ENCODE measurements around the gene NCAPG.

Gene NCAPG

DNA sequence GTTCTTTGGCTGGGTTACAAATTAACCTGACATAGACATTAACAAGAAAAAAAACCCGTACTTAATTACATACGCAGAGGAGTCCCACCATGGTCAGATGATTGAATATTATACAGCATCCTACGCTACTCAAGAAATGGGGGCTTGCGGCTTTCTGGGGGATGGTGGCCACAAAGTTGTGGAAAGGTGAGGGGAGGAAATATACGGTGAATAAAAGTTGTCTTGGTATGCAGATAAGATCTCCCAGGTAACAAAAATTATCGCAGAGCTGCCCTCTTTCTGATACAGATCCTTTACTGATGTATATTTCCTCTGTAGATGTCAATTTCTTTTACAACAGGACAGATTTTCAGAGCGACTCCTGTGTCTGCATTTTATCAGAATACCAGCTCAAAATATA is 1.1 kb upstream of the NCAPG start:
- peak overlapping the region; percentile 82 for H3K4me3 ChIP-seq (replicated peaks; ENCODE audit: insufficient read depth, low read length)
- H3K27ac ChIP-seq (replicated peaks) = peak overlapping the region; percentile 99
- TF ChIP-seq, protein P1, sequence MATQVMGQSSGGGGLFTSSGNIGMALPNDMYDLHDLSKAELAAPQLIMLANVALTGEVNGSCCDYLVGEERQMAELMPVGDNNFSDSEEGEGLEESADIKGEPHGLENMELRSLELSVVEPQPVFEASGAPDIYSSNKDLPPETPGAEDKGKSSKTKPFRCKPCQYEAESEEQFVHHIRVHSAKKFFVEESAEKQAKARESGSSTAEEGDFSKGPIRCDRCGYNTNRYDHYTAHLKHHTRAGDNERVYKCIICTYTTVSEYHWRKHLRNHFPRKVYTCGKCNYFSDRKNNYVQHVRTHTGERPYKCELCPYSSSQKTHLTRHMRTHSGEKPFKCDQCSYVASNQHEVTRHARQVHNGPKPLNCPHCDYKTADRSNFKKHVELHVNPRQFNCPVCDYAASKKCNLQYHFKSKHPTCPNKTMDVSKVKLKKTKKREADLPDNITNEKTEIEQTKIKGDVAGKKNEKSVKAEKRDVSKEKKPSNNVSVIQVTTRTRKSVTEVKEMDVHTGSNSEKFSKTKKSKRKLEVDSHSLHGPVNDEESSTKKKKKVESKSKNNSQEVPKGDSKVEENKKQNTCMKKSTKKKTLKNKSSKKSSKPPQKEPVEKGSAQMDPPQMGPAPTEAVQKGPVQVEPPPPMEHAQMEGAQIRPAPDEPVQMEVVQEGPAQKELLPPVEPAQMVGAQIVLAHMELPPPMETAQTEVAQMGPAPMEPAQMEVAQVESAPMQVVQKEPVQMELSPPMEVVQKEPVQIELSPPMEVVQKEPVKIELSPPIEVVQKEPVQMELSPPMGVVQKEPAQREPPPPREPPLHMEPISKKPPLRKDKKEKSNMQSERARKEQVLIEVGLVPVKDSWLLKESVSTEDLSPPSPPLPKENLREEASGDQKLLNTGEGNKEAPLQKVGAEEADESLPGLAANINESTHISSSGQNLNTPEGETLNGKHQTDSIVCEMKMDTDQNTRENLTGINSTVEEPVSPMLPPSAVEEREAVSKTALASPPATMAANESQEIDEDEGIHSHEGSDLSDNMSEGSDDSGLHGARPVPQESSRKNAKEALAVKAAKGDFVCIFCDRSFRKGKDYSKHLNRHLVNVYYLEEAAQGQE (IDR thresholded peaks at IDR 0.05; ENCODE audit: insufficient replicate concordance, low read depth) = no peak
- TF ChIP-seq SPI1 (IDR thresholded peaks at IDR 0.05; ENCODE audit: borderline replicate concordance, low read depth) = no peak
- TF ChIP-seq, protein P2, sequence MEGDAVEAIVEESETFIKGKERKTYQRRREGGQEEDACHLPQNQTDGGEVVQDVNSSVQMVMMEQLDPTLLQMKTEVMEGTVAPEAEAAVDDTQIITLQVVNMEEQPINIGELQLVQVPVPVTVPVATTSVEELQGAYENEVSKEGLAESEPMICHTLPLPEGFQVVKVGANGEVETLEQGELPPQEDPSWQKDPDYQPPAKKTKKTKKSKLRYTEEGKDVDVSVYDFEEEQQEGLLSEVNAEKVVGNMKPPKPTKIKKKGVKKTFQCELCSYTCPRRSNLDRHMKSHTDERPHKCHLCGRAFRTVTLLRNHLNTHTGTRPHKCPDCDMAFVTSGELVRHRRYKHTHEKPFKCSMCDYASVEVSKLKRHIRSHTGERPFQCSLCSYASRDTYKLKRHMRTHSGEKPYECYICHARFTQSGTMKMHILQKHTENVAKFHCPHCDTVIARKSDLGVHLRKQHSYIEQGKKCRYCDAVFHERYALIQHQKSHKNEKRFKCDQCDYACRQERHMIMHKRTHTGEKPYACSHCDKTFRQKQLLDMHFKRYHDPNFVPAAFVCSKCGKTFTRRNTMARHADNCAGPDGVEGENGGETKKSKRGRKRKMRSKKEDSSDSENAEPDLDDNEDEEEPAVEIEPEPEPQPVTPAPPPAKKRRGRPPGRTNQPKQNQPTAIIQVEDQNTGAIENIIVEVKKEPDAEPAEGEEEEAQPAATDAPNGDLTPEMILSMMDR (IDR thresholded peaks at IDR 0.05; ENCODE audit: insufficient read depth, low read length) = no peak
- TF ChIP-seq POLR2AphosphoS5 (IDR thresholded peaks at IDR 0.05; ENCODE audit: low read depth) = no peak
- no peak for TF ChIP-seq GABPA (IDR thresholded peaks at IDR 0.05; ENCODE audit: low read depth)
- H3K27me3 ChIP-seq (ENCODE audit: insufficient read depth, poor library complexity, severe bottlenecking) = no peaks in the 10 kb centered on the region
- no peak for DNase-seq (ENCODE audit: low read depth in 1 of 2, low spot score in 1 of 2)

DNA sequence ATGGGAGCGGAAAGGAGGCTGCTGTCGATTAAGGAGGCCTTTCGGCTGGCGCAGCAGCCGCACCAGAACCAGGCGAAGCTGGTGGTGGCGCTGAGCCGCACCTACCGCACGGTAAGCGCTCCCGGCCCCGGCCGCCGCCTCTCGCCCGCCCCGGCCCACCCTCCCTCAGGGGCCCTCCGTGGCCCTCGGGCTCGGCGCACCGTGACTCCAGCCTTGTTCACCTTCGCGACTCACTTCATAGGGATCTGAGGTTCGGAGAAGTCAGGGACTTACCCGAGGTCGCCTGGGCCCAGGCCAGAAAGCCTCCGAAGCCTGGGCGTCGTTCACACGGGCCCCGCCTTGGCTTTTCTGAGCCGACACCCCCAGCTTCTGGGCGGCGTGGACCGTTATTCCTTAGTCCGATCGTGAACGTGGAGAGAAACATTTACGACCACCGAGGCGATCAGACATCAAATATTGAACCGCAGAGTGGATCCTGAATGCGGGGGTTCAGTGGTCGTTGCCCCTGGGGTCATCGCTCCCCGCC is 362 bp downstream of the NCAPG start:
- TF ChIP-seq, protein P2 (IDR thresholded peaks at IDR 0.05; ENCODE audit: insufficient read depth, low read length) = no peak
- TF ChIP-seq, protein P1 (IDR thresholded peaks at IDR 0.05; ENCODE audit: insufficient replicate concordance, low read depth) = no peak
- no peak for TF ChIP-seq POLR2AphosphoS5 (IDR thresholded peaks at IDR 0.05; ENCODE audit: low read depth)
- TF ChIP-seq SPI1 (IDR thresholded peaks at IDR 0.05; ENCODE audit: borderline replicate concordance, low read depth) = no peak
- TF ChIP-seq GABPA (IDR thresholded peaks at IDR 0.05; ENCODE audit: low read depth) = no peak
- H3K27ac ChIP-seq (replicated peaks) = peak overlapping the region; percentile 99
- DNase-seq (ENCODE audit: low read depth in 1 of 2, low spot score in 1 of 2) = no peak
- no peaks in the 10 kb centered on the region for H3K27me3 ChIP-seq (ENCODE audit: insufficient read depth, poor library complexity, severe bottlenecking)
- H3K4me3 ChIP-seq (replicated peaks; ENCODE audit: insufficient read depth, low read length) = peak overlapping the region; percentile 82

DNA sequence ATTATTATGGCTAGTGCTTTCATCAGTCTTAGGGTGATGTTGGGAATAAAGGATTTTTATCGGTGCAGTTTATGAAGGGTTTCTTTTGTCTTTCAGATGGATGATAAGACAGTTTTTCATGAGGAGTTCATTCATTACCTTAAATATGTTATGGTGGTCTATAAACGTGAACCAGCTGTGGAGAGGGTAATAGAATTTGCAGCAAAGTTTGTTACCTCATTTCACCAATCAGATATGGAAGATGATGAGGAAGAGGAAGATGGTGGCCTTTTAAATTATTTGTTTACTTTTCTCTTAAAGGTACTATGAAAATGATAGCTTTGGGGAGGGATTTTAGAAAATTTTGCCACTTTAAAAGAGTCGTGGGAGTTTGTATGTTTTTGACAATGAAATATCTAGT is 1.3 kb downstream of the NCAPG start:
- DNase-seq (ENCODE audit: low read depth in 1 of 2, low spot score in 1 of 2) = no peak
- peak overlapping the region; percentile 99 for H3K27ac ChIP-seq (replicated peaks)
- H3K27me3 ChIP-seq (ENCODE audit: insufficient read depth, poor library complexity, severe bottlenecking) = no peaks in the 10 kb centered on the region
- H3K4me3 ChIP-seq (replicated peaks; ENCODE audit: insufficient read depth, low read length) = peak overlapping the region; percentile 82
- TF ChIP-seq, protein P2 (IDR thresholded peaks at IDR 0.05; ENCODE audit: insufficient read depth, low read length) = no peak
- TF ChIP-seq, protein P1 (IDR thresholded peaks at IDR 0.05; ENCODE audit: insufficient replicate concordance, low read depth) = no peak
- TF ChIP-seq GABPA (IDR thresholded peaks at IDR 0.05; ENCODE audit: low read depth) (no peak), POLR2AphosphoS5 (IDR thresholded peaks at IDR 0.05; ENCODE audit: low read depth) (no peak), SPI1 (IDR thresholded peaks at IDR 0.05; ENCODE audit: borderline replicate concordance, low read depth) (no peak)

All from HL-60 (cell line).